ENCODE measurements around the gene AKAP13. TPM values are rescaled to one million over a fixed set of nuclear protein-coding genes. Genes with fewer than 3 reads are reported as not detected.

Gene AKAP13
- total RNA-seq, 2 donors from 2014 or later = 87.3 to 106 TPM

DNA sequence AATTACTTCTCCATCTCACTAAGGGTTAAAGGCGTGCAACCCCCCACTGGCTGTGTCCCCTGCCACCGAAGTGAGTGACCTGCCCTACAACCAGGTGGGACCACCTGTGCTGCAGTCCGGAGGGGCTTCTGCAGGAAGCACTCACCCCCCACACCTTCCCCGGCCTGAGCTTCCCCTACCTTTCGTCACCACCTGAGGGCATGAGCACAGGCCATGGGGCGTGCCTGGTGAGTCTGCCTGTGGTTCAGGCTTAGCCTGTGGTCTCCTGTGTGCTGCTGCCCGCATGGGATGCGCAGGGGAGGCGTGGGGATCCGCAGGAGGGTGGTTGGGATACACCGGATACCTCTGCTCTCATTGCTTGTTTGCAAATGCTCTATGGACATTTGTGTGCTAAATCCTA is 368.3 kb downstream of the AKAP13 start:
- Histone ChIP-seq H3K4me3 (no peak overlapping the region), H3K27ac (no peak overlapping the region), H3K9ac (ENCODE audit: low read depth in 2 of 2, low read length in 2 of 2) (no peak overlapping the region), H3K36me3 (peaks cover 24% of the 10 kb centered on the region), H3K4me1 (no peaks in the 10 kb centered on the region), H3K9me3 (no peaks in the 10 kb centered on the region), H3K27me3 (no peaks in the 10 kb centered on the region)
- intact Hi-C loops (cut with DNase I) = no loop called here
- DNase-seq = no peak
- TF ChIP-seq, protein P1, sequence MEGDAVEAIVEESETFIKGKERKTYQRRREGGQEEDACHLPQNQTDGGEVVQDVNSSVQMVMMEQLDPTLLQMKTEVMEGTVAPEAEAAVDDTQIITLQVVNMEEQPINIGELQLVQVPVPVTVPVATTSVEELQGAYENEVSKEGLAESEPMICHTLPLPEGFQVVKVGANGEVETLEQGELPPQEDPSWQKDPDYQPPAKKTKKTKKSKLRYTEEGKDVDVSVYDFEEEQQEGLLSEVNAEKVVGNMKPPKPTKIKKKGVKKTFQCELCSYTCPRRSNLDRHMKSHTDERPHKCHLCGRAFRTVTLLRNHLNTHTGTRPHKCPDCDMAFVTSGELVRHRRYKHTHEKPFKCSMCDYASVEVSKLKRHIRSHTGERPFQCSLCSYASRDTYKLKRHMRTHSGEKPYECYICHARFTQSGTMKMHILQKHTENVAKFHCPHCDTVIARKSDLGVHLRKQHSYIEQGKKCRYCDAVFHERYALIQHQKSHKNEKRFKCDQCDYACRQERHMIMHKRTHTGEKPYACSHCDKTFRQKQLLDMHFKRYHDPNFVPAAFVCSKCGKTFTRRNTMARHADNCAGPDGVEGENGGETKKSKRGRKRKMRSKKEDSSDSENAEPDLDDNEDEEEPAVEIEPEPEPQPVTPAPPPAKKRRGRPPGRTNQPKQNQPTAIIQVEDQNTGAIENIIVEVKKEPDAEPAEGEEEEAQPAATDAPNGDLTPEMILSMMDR (IDR thresholded peaks at IDR 0.05) = no peak

- DNase-seq = peak; percentile 34
- intact Hi-C loops (cut with DNase I) = no loop called here
Measured at GRCh38 chr15:85749261-85750151, 369.1 kb downstream of the AKAP13 start.

GRCh38 chr15:85750319-85751290 is 370.2 kb downstream of the AKAP13 start:
- H3K36me3 ChIP-seq = peaks cover 9% of the 10 kb centered on the region
- TF ChIP-seq, protein P1 (IDR thresholded peaks at IDR 0.05) = no peak
- H3K9ac ChIP-seq (ENCODE audit: low read depth in 2 of 2, low read length in 2 of 2) = no peak overlapping the region
- H3K4me1 ChIP-seq = no peaks in the 10 kb centered on the region
- H3K4me3 ChIP-seq = no peak overlapping the region
- H3K27ac ChIP-seq = peak overlapping the region; percentile 18
- peak; percentile 31 for DNase-seq
- no peaks in the 10 kb centered on the region for H3K9me3 ChIP-seq
- H3K27me3 ChIP-seq = no peaks in the 10 kb centered on the region
- intact Hi-C loops (cut with DNase I) = no loop called here

More at GRCh38 chr15:85749261-85750151, 369.1 kb downstream of the AKAP13 start:
- Histone ChIP-seq H3K9me3 (no peaks in the 10 kb centered on the region), H3K27me3 (no peaks in the 10 kb centered on the region), H3K36me3 (peaks cover 18% of the 10 kb centered on the region), H3K4me1 (no peaks in the 10 kb centered on the region), H3K4me3 (no peak overlapping the region), H3K27ac (peak overlapping the region; percentile 18), H3K9ac (ENCODE audit: low read depth in 2 of 2, low read length in 2 of 2) (peak overlapping the region in 1 of 2 donors; percentile 8)
- TF ChIP-seq, protein P1 (IDR thresholded peaks at IDR 0.05) = no peak

DNA sequence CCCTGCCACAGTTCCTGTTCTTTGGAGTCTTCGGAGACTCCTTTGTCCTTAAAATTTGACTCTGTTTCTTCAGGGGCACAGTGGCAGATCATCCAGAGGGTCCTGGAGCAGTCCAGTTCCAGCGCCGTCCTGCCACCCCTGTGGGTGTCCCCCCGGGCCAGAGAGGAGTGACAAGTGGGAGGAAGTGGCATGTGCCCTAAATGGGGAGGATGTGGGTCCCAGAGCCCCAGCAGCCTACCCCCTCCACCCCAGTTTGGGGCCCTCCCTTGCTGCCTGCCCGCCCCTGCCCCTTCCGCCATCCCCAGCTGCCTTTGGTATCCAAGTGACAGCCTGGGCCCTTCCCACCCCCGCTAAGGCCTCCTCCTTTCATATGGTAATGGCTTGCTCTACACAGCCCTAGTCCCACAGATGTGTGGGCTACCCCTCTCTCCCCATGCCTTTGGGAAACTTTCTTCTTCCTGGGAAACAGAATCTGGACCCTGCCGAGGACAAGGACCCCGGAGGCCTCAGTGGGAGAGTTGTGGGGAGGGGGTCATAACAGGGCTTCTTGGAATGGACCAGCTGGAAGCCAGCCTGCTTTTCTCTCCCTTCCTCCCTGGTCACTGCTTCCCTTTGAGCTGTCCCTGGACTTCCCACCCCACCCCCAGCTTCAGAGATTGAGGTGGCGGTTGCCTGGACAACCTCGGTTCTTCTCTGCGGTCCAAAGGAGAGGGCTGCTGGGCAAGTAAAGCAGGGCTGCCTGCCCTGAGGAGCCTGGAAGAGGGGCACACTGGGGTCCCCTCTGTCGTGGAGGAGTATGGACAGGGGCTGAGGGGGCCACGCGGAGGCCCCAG is 371.1 kb downstream of the AKAP13 start:
- intact Hi-C loops (cut with DNase I) = no loop called here
- TF ChIP-seq, protein P1 (IDR thresholded peaks at IDR 0.05) = no peak
- no peak for DNase-seq
- Histone ChIP-seq H3K27ac (no peak overlapping the region), H3K9ac (ENCODE audit: low read depth in 2 of 2, low read length in 2 of 2) (no peak overlapping the region), H3K4me1 (no peaks in the 10 kb centered on the region), H3K36me3 (peaks cover under 1% of the 10 kb centered on the region), H3K9me3 (no peaks in the 10 kb centered on the region), H3K27me3 (no peaks in the 10 kb centered on the region), H3K4me3 (no peak overlapping the region)

DNA sequence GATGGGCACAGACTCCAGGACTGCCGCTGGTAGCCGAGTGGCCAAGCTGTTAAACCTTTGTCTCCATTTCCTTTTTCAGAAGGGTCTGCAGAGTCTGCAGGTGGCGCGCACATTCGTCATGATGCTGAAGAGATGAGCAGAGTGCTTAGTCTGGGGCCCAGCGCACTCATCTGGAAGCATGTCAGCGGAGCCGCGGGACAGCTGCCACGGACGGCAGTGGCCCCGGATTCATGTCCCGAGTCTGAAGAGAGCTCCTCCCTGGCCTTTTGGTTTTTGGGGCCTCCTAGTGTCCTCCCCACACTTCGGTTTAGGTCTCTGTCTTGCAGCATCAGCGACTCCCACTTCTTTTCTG is 371.7 kb downstream of the AKAP13 start:
- H3K27me3 ChIP-seq = no peaks in the 10 kb centered on the region
- TF ChIP-seq, protein P1 (IDR thresholded peaks at IDR 0.05) = no peak
- H3K4me3 ChIP-seq = no peak overlapping the region
- no peaks in the 10 kb centered on the region for H3K36me3 ChIP-seq
- no peaks in the 10 kb centered on the region for H3K4me1 ChIP-seq
- intact Hi-C loops (cut with DNase I) = no loop called here
- no peak overlapping the region for H3K9ac ChIP-seq (ENCODE audit: low read depth in 2 of 2, low read length in 2 of 2)
- H3K9me3 ChIP-seq = no peaks in the 10 kb centered on the region
- DNase-seq = no peak
- no peak overlapping the region for H3K27ac ChIP-seq
